Esophagus muscularis mucosa (tissue), 4 donors: ENCODE data around the gene CYP46A1.

Source experiments
- CTCF ChIP-seq, 3 experiments: fragments of 200-600 bp in 2 of 3; fragments of 450-650 bp in 1 of 3; sonication (generic) in 2 of 3; IDR thresholded peaks; one replicate each; pipeline ENCODE4 v1.5.1; 2017 to 2019; ENCODE audit warnings: antibody characterized with exemption in 3 of 3, mild to moderate bottlenecking in 2 of 3, moderate library complexity in 1 of 3
- EP300 ChIP-seq: sonication (generic); formaldehyde crosslinking; IDR thresholded peaks from one replicate; pipeline ENCODE4 v1.6.1; 2017; ENCODE audit warnings: antibody characterized with exemption
- POLR2A ChIP-seq: fragments of 450-650 bp; IDR thresholded peaks from one replicate; pipeline ENCODE4 v1.6.1; 2017; ENCODE audit warnings: antibody characterized with exemption, moderate library complexity, mild to moderate bottlenecking, low read depth
- POLR2AphosphoS5 ChIP-seq, 2 donors: sonication (generic); formaldehyde crosslinking; IDR thresholded peaks; one replicate each; pipeline ENCODE4 v1.6.1; 2017; ENCODE audit warnings: antibody characterized with exemption in 2 of 2

GRCh38 chr14:99760817-99761216 is 76.7 kb downstream of the CYP46A1 start:
- TF ChIP-seq EP300: no peak
- no peak for TF ChIP-seq CTCF (IDR thresholded peaks at IDR 0.05)
- TF ChIP-seq POLR2AphosphoS5 (IDR thresholded peaks at IDR 0.05): no peak
- no peak for TF ChIP-seq POLR2A
